HepG2 (cell line): Measurements from ENCODE around the gene PIF1. TPM values are rescaled to one million over a fixed set of nuclear protein-coding genes. Genes with fewer than 3 reads are reported as not detected.

Experiments used
- ATAC-seq: fragments of 200-7000 bp; cut with Tn5 transposase; 3 replicates; pipeline ENCODE4 v1.9.1; 2020; ENCODE audit warnings: mild to moderate bottlenecking, moderate library complexity
- BruUV-seq: library from RNA; stranded (reverse); fragments of 400-500 nt; replicated peaks from 2 replicates; lab custom pipeline; 2021; lab: Mats Ljungman, UMichigan
- CTCF ChIA-PET: fragments of 300-600 bp; formaldehyde crosslinking; extraction: SDS; loops from one replicate; lab custom pipeline; 2021; ENCODE audit warnings: low total read pairs, inconsistent platforms, low intra/inter-chr PET ratio; lab: Yijun Ruan, JAX
- POLR2A ChIA-PET: fragments of 350-600 bp; sonication (Branson Sonifier 250); formaldehyde crosslinking; loops from one replicate; lab custom pipeline; 2020; ENCODE audit warnings: antibody characterized with exemption, inconsistent platforms; lab: Yijun Ruan, JAX
- DNase-seq: peaks from one replicate; pipeline ENCODE4 v3.0.0-alpha.2; 2015; ENCODE audit warnings: low spot score
- FAIRE-seq: peaks from 3 replicates; lab custom pipeline; 2011; peaks lifted over from hg19 to GRCh38; lab: Jason Lieb, UNC
- H2AFZ ChIP-seq: one replicate; pipeline ENCODE4 v1.6.1; 2011; ENCODE audit warnings: low read length, inconsistent platforms
- H3K27ac ChIP-seq: fragments of 300-600 bp; 3 replicates; pipeline ENCODE4 v1.8.0; 2011; ENCODE audit warnings: mixed run types, mild to moderate bottlenecking, mixed read lengths, low read length, inconsistent platforms; ENCODE audit not compliant: insufficient read depth; ENCODE audit errors: extremely low read length
- H3K27me3 ChIP-seq, 2 experiments: fragments of 200-600 bp in 1 of 2; 2 replicates in 1 of 2; 3 replicates in 1 of 2; pipeline versions ENCODE4 v1.6.0 to v1.8.0; 2011; ENCODE audit warnings: low read length in 2 of 2, mild to moderate bottlenecking in 2 of 2, moderate library complexity in 2 of 2, inconsistent platforms in 1 of 2; ENCODE audit not compliant: insufficient read depth in 2 of 2, control insufficient read depth in 1 of 2
- H3K36me3 ChIP-seq, 2 experiments: fragments of 200-600 bp in 1 of 2; replicated peaks in 1 of 2; 2 replicates in 1 of 2; 3 replicates in 1 of 2; pipeline versions ENCODE4 v1.5.1 to v1.8.0; 2011; ENCODE audit warnings: low read length in 2 of 2, inconsistent platforms in 1 of 2; ENCODE audit not compliant: insufficient read depth in 2 of 2, control insufficient read depth in 1 of 2
- H3K4me1 ChIP-seq: 2 replicates; pipeline ENCODE4 v1.5.1; 2012; ENCODE audit warnings: low read length, inconsistent platforms; ENCODE audit not compliant: insufficient read depth
- H3K4me2 ChIP-seq: 2 replicates; pipeline ENCODE4 v1.6.0; 2011; ENCODE audit warnings: low read depth, low read length, inconsistent platforms
- H3K4me3 ChIP-seq, 3 experiments: fragments of 200-600 bp in 1 of 3; sonication (generic), shearing (Covaris generic) in 1 of 3; replicated peaks in 1 of 3; 2 replicates each; pipeline ENCODE4 v1.5.1; 2011 to 2016; ENCODE audit warnings: low read length in 3 of 3, inconsistent platforms in 2 of 3, low read depth in 2 of 3, mild to moderate bottlenecking in 2 of 3, control low read depth in 1 of 3, mixed read lengths in 1 of 3; ENCODE audit not compliant: insufficient read depth in 1 of 3
- H3K79me2 ChIP-seq: one replicate; pipeline ENCODE4 v1.6.1; 2011; ENCODE audit warnings: low read length, inconsistent platforms; ENCODE audit not compliant: insufficient read depth
- H3K9ac ChIP-seq: 2 replicates; pipeline ENCODE4 v1.6.0; 2011; ENCODE audit warnings: mild to moderate bottlenecking, low read depth, low read length, inconsistent platforms; ENCODE audit not compliant: insufficient read depth
- H3K9me3 ChIP-seq: 2 replicates; pipeline ENCODE4 v1.5.1; 2012; ENCODE audit warnings: mild to moderate bottlenecking, low read length
- H4K20me1 ChIP-seq: 2 replicates; pipeline ENCODE4 v1.6.0; 2011; ENCODE audit warnings: inconsistent platforms, mild to moderate bottlenecking, low read length, moderate library complexity; ENCODE audit not compliant: insufficient read depth
- ATF7 ChIP-seq, 2 experiments: fragments of 450-650 bp in 1 of 2; sonication (generic) in 1 of 2; formaldehyde crosslinking in 1 of 2; IDR thresholded peaks; 2 replicates each; pipeline versions ENCODE4 v1.4.0 to v1.6.1; 2016 to 2020; ENCODE audit warnings: antibody characterized with exemption in 1 of 2, mild to moderate bottlenecking in 1 of 2, missing genetic modification reagents in 1 of 2
- BORCS8-MEF2B ChIP-seq: sonication (generic); formaldehyde crosslinking; IDR thresholded peaks from 2 replicates; pipeline ENCODE4 v1.8.0; 2022; ENCODE audit warnings: mild to moderate bottlenecking, missing genetic modification reagents
- MAZ ChIP-seq, 2 experiments: sonication (generic) in 1 of 2; formaldehyde crosslinking in 1 of 2; IDR thresholded peaks; 2 replicates each; pipeline versions ENCODE4 v1.5.0 to v1.6.1; 2012 to 2020; ENCODE audit warnings: low read depth in 2 of 2, mild to moderate bottlenecking in 2 of 2, borderline replicate concordance in 1 of 2, improper control_type of control experiment in 1 of 2, low read length in 1 of 2, missing genetic modification reagents in 1 of 2, moderate library complexity in 1 of 2
- NR2C2 ChIP-seq: sonication (generic); formaldehyde crosslinking; IDR thresholded peaks from 2 replicates; pipeline ENCODE4 v1.4.0; 2020; ENCODE audit warnings: missing genetic modification reagents, mild to moderate bottlenecking, moderate library complexity, borderline replicate concordance
- NR2F6 ChIP-seq, 2 experiments: IDR thresholded peaks; 2 replicates each; pipeline ENCODE4 v1.6.1; 2016; ENCODE audit warnings: antibody characterized with exemption in 1 of 2, mild to moderate bottlenecking in 1 of 2
- RARA ChIP-seq: IDR thresholded peaks from 2 replicates; pipeline ENCODE4 v1.6.1; 2016; ENCODE audit warnings: missing genetic modification reagents, missing compliant biosample characterization
- SAP130 ChIP-seq: IDR thresholded peaks from 2 replicates; pipeline ENCODE4 v1.6.1; 2016; ENCODE audit warnings: low read depth
- SRY ChIP-seq: sonication (generic); formaldehyde crosslinking; IDR thresholded peaks from 2 replicates; pipeline ENCODE4 v1.8.0; 2022; ENCODE audit warnings: mild to moderate bottlenecking, missing genetic modification reagents
- WGBS: methylation state at CpG from one replicate; pipeline ENCODE4 v1.1.6; 2017; ENCODE audit warnings: low lambda C conversion rate; 5-methylcytosine and 5-hydroxymethylcytosine counted together
- in situ Hi-C: cut with HindIII; loops from 2 replicates; pipeline ENCODE4 v1.10.0; 2017; ENCODE audit warnings: low pct_unique_long_range_greater_than_20kb; ENCODE audit not compliant: extremely low pct_ligation_motif_present
- intact Hi-C: fragments of 100-400 bp; cut with micrococcal nuclease; formaldehyde crosslinking; loops from one replicate; pipeline ENCODE4 v1.10.0; 2022; ENCODE audit not compliant: unreplicated experiment
- polyA plus RNA-seq, 8 experiments: library from polyadenylated mRNA; depleted of rRNA in 3 of 8; stranded (reverse) in 7 of 8; unstranded in 1 of 8; fragments of >200 nt; fragmentation: Illumina TruSeq in 4 of 8; extraction: Trizol in 4 of 8; gene quantifications; 2 replicates each; pipeline versions ENCODE4 v1.2.1 to v1.2.3, GENCODE V29; 2011 to 2016; ENCODE audit warnings: low read depth in 4 of 8, missing spikeins in 1 of 8, mixed read lengths in 1 of 8; ENCODE audit not compliant: insufficient read depth in 1 of 8
- total RNA-seq, 5 experiments: library from RNA; depleted of rRNA; stranded (reverse); fragments of >200 nt; fragmentation: Illumina TruSeq; extraction: Trizol; gene quantifications; 2 replicates each; pipeline ENCODE4 v1.2.3, GENCODE V29; 2016; ENCODE audit warnings: low read depth in 1 of 5
- TF ChIP-seq, protein P1 (sequence below): fragments of 450-650 bp; IDR thresholded peaks from 2 replicates; pipeline ENCODE4 v1.6.1; 2016

The PIF1 gene
- total and polyA plus RNA-seq, 2 of the 13 experiments (the other 11 are each of a cell fraction or from before 2014, with no cell fraction given) = 18.5 to 19.7 TPM

DNA sequence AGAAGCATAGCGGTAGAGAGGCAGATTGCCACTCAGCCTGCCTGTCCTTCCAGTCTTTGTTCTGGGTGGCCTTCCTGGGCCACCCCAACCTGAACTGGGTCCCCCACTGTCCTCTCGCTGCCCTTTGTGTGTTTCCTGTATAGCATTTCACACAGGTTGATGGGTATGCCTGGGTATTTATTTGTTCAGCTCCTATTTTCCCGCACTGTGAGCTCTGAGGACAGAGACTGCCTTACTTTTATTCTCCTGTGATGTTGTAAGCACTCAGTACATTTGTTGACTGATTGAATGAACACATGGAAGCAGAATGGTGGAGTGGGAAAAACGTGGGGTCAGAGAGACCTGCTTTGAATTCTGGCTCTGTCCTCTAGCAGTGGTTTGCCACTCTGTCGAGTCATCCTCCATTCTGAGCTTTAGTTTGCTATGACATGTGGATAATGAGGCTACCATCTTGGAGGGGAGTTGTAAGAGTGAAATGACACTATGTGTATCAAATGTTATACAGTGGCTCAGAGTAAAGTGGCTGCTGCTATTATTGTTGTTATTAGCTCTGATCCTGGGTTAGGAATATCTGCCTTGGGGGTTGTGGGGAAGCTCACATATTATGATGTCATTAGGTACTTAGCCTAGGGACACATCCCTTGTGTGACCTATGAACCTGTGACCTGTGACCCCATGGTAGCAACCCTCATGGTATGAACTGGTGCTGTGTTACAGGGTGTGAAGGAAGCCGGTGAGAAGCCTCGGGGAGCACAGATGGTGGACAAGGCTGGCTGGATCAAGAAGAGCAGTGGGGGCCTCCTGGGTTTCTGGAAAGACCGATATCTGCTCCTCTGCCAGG lies 22.6 kb upstream of the PIF1 start:
- FAIRE-seq (peak; percentile 32), ATAC-seq (peak; percentile 19; the same call in 2 of the 3 replicates), DNase-seq (peak; percentile 79)
- intact Hi-C loops = no loop called here
- TF ChIP-seq SAP130 (CRISPR knock-in tag) (peak; percentile 48; the same call in 1 of the 2 replicates), NR2F6 (IDR thresholded peaks at IDR 0.05) (peak; percentile 34), NR2F6 (CRISPR knock-in tag; IDR thresholded peaks at IDR 0.05) (no peak), BORCS8-MEF2B (no peak), NR2C2 (peak; percentile 44), ATF7 (IDR thresholded peaks at IDR 0.05) (peak; percentile 73), ATF7 (CRISPR knock-in tag; IDR thresholded peaks at IDR 0.05) (no peak), RARA (CRISPR knock-in tag) (peak; percentile 52), SRY (CRISPR knock-in tag) (no peak), MAZ (IDR thresholded peaks at IDR 0.05; ENCODE audit: borderline replicate concordance, low read depth, low read length) (no peak), MAZ (CRISPR knock-in tag; IDR thresholded peaks at IDR 0.05; ENCODE audit: low read depth) (no peak)
- TF ChIP-seq, protein P1, sequence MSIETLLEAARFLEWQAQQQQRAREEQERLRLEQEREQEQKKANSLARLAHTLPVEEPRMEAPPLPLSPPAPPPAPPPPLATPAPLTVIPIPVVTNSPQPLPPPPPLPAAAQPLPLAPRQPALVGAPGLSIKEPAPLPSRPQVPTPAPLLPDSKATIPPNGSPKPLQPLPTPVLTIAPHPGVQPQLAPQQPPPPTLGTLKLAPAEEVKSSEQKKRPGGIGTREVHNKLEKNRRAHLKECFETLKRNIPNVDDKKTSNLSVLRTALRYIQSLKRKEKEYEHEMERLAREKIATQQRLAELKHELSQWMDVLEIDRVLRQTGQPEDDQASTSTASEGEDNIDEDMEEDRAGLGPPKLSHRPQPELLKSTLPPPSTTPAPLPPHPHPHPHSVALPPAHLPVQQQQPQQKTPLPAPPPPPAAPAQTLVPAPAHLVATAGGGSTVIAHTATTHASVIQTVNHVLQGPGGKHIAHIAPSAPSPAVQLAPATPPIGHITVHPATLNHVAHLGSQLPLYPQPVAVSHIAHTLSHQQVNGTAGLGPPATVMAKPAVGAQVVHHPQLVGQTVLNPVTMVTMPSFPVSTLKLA = 0 out of 2 replicates have a peak, but pooled peaks have one; percentile 5
- ChIA-PET CTCF (no interaction called here), POLR2A (no interaction called here)
- Histone ChIP-seq H3K4me1 (peaks cover 49% of the 10 kb centered on the region), H2AFZ (no peak overlapping the region), H4K20me1 (no peaks in the 10 kb centered on the region), H3K4me3 (no peak overlapping the region), H3K27ac (peak overlapping the region; percentile 16), H3K4me2 (0 out of 2 replicates have a peak overlapping the region, but pooled peaks have one; percentile 25), H3K27me3 (no peaks in the 10 kb centered on the region), H3K36me3 (peaks cover 6 to 19% of the 10 kb centered on the region in 2 experiments; a peak in 3 of 5 replicates), H3K79me2 (no peaks in the 10 kb centered on the region), H3K9me3 (no peaks in the 10 kb centered on the region), H3K9ac (no peak overlapping the region)
- in situ Hi-C loops = no loop called here
- BruUV-seq = no TSS peak
- 71% methylated on average over 8 of the region's 8 CpGs for WGBS
